HG03045 (cell line): ENCODE data around the gene DPP7.

ENCODE experiments used
- ATAC-seq: cut with Tn5 transposase; IDR thresholded peaks from one replicate; pipeline ENCODE4 v1.9.1; 2021; ENCODE audit warnings: mild to moderate bottlenecking, moderate library complexity; ENCODE audit not compliant: unreplicated experiment

The DPP7 gene

GRCh38 chr9:137112564-137113384 lies 1.8 kb downstream of the DPP7 start:
- ATAC-seq, result no peak

DNA sequence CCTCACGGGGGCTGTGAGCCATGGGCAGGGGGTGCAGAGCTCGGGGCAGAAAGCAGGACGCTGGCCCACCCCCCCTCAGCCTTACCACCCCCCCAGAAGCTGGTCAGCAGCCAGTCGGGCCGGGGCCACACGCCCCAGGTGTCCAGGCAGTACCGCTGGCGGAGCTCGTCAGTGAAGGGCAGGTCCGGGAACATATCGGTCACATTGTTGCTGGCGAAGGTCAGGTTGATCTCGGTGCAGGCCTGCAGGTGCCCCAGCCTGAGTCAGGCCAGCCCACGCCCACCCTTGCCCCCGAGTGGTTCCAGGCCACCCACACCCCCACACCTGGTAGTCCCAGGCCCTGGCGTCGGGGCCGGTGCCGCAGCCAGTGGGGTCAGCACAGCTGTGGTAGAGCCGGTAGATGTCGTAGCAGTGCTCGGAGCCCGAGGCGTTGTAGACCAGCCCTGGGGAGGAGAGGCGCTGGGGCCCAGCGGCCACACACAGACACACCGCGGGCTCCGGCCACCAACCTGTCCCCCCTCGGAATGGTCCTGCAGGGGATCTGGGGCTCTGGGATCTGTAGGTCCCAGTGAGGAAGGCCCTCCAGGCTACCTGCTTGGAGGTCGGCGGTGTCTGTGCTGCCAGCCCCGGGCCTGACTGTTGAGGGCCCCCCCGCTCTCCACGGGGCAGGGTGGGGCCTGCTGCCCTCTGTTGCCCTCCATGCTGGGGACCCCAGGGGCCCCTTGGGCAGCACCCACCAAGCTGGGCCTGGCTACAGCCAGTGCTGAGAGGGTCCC lies 2.6 kb downstream of the DPP7 start:
- ATAC-seq, result no peak

- ATAC-seq, result no peak
These were observed 3.4 kb downstream of the DPP7 start for GRCh38 chr9:137110911-137111787.

DNA sequence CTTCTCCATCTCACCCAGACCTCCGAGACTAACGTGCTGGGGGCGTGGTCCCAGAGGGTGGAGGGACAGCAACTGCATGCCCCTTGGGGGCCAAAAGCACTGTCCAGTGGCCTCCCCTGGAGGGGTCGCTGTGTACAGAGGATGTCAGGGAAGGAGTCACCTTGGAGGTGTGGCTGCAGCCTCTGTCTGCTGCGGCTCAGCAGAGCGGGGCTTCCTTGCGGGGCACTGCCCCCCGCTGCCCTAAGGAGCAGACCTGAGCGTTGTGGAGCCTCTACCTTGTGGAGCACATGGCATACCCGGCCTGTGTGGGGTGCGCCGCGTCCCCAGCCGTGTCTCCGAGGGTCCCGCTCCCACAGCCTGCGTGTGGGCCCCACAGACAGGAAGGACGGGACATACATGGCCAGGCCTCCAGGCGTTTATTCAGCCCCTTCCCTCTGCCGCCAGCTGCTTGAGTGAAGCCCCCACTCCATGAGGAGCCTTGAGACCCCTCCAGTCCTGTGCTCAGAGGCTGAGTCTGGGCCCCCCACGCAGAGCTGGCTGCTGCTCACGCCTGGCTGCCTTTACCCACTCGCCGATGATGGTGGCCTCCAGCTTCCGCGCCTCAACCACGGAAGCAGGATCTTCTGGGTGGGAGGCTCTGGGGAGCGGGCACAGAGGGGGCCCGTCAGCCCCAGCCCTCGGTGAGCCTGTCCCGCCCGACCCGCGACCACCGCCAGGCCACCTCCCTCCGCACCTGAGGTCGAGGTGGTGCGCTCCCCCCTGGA lies 4.2 kb downstream of the DPP7 start:
- no peak for ATAC-seq

GRCh38 chr9:137109250-137110146 lies 5.0 kb downstream of the DPP7 start:
- no peak for ATAC-seq

GRCh38 chr9:137108608-137109249 lies 5.8 kb downstream of the DPP7 start:
- ATAC-seq, result no peak

GRCh38 chr9:137107982-137108381 lies 6.6 kb downstream of the DPP7 start:
- no peak for ATAC-seq

GRCh38 chr9:137107312-137107921 lies 7.1 kb downstream of the DPP7 start:
- ATAC-seq, result no peak

DNA sequence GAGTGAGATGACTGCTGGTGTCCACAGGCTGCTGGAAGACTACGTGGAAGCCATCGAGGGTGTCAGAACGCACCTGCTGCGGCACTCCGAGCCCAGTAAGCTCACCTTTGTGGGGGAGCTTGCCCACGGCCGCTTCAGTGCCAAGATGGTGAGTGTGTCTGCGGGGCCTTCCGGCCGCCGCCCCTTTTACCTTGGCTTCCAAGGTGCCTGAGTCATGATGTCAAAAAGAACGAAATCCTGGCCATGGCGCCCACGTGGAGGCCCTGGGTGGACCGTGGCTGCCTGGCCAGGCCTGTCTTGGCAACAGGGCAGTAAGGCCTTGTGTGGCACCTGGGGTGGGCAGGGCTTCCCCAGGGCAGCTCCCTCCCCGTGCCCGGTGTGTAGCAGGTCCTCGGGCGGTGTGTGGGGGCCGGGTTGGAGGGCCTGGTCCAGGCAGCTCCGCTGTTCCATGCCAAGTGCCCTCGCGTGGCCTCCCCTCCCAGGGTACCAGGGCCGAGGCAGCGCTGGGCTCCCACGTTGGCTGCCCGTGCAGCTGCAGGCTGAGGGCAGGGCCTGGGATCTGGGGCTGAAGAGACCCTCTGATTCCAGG lies 7.8 kb downstream of the DPP7 start:
- no peak for ATAC-seq

GRCh38 chr9:137105814-137106661 lies 8.5 kb downstream of the DPP7 start:
- ATAC-seq, result no peak

DNA sequence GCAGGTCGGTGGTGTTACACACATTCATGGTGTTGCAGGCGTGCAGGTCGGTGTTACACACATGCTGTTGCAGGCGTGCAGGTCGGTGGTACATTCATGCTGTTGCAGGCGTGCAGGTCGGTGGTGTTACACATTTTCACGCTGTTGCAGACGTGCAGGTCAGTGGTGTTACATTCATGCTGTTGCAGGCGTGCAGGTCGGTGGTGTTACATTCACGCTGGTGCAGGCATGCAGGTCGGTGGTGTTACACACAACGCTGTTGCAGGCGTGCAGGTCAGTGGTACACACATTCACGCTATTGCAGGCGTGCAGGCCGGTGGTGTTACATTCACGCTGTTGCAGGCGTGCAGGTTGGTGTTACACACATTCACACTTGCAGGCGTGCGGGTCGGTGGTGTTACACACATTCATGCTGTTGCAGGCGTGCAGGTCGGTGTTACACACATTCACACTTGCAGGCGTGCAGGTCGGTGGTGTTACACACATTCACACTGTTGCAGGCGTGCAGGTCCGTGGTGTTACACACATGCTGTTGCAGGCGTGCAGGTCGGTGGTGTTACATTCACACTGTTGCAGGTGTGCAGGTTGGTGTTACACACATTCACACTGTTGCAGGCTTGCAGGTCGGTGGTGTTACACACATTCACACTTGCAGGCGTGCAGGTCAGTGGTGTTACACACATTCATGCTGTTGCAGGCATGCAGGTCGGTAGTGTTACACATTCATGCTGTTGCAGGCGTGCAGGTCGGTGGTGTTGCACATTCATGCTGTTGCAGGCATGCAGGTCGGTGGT lies 11.1 kb downstream of the DPP7 start:
- no peak for ATAC-seq

DNA sequence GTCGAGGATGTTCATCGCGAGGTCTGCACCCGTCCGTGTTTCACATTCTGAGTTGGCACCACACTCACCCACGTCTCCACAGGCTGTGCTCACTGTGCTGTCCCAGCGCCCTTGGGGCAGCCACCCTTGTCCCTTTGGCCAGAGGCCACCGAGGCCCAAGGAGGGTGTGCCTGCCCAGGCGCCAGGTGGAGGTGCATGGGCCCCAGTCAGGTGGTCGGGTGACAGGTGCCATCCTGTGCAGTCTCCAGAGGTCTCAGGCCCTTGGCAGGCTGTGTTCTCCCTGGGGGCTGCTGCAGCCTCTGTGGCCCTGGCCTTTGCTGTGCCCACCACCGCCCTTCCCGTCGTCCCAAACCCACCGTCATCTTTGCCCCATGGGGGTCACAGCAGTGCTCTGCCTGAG lies 15.3 kb downstream of the DPP7 start:
- ATAC-seq, result no peak

DNA sequence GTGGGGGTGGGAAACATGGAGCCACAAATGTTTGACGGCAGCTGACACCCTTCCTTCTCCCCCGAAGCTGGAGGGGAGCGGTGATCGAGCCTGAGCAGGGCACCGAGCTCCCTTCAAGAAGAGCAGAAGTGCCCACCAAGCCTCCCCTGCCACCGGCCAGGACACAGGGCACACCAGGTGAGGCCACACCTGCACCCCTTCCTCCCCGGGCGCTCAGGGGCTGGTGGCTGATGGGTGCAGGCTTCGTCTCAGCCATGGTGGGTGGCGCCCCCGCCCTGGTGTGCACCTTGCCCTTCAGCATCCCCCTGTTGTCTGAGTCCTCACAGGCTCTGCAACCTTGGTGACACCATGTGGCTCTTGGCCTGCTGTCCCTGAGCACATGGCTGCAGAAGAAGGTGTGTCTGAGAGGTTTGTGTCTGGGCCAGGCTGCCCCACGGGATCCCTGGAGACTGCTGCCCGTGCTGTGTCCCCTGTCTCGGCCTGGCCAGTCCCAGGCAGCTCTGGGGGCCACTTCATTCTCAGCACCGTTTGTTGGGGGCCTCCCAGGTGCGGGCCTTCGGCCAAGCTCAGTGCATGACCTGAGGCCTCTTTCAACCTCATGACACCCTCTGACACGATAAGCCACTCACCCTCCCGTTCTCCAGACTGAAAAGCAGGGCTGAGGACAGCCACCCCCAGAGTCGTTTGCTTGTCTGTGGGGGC lies 16.6 kb downstream of the DPP7 start:
- no peak for ATAC-seq

DNA sequence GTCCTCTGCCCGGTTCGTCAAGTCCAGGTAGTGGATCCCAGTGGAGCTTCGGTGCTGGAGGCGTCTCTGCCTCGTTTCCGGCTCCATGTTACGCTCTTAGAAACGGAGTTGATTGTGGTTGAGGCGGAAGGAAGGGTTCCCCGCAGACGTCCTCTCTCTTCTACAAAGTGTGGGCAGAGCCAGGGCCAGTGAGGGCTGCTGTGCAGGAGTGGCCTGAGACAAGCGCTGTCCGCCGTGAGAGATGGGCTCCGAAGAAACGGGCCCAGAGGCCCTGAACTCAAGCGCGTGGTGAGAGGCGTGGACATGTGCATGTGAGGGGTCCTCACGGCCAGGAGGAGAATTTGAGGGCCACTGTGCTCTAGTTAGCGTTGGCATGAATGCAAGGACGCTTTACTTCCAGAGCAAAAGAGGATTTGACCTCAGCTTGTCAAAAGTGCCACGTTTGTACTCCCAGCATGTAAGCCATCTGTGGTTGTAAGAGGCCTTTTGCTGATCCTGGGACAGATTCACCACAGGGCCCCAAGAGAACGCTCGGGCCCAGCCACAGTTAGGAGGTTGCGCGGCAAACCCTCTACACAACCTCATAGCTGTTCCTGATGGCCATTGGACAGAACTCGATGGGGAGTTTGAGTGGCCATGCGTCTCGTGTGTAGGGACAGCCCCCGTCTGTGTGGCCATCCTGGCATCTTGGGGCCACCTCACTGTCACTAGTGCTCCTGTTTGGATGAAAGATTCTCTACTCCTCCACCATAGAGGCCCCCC lies 17.6 kb downstream of the DPP7 start:
- no peak for ATAC-seq
